CD4-positive, alpha-beta T cell (primary cell): ENCODE results near the gene SPINT2. TPM values are rescaled to one million over a fixed set of nuclear protein-coding genes. Genes with fewer than 3 reads are reported as not detected.

ENCODE experiments used
- ATAC-seq: fragments of 200-7000 bp; cut with Tn5 transposase; one replicate; pipeline ENCODE4 v1.10.0; 2022; ENCODE audit warnings: mild to moderate bottlenecking; ENCODE audit not compliant: poor library complexity
- CTCF ChIA-PET: fragments of 350-600 bp; sonication (Branson Sonifier 250); formaldehyde crosslinking; loops from one replicate; lab custom pipeline; 2021; ENCODE audit warnings: antibody characterized with exemption, inconsistent platforms; lab: Charles Lee
- POLR2A ChIA-PET: fragments of 350-600 bp; sonication (Branson Sonifier 250); formaldehyde crosslinking; loops from one replicate; lab custom pipeline; 2021; ENCODE audit warnings: antibody characterized with exemption, inconsistent platforms; lab: Charles Lee
- DNase-seq, 14 experiments: peaks; one replicate each; pipeline ENCODE4 v3.0.0-alpha.2; 2013 to 2020; ENCODE audit warnings: mixed read lengths in 2 of 14
- H3K27ac ChIP-seq, 2 donors: one replicate each; pipeline versions ENCODE4 v1.5.1 to v1.7.0; 2013; ENCODE audit warnings: low read length in 2 of 2, low read depth in 1 of 2, mild to moderate bottlenecking in 1 of 2
- H3K27me3 ChIP-seq, 2 experiments: 1 replicate in 1 of 2; 2 replicates in 1 of 2; pipeline versions ENCODE4 v1.6.1 to v1.7.0; 2013; ENCODE audit warnings: low read length in 2 of 2, control low read depth in 1 of 2, mild to moderate bottlenecking in 1 of 2, moderate library complexity in 1 of 2; ENCODE audit not compliant: insufficient read depth in 2 of 2, control insufficient read depth in 1 of 2
- H3K36me3 ChIP-seq: one replicate; pipeline ENCODE4 v1.6.1; 2013; ENCODE audit warnings: low read length, control low read depth; ENCODE audit not compliant: insufficient read depth
- H3K4me1 ChIP-seq: one replicate; pipeline ENCODE4 v1.6.1; 2013; ENCODE audit warnings: low read length, control low read depth; ENCODE audit not compliant: insufficient read depth
- H3K4me3 ChIP-seq: one replicate; pipeline ENCODE4 v1.5.1; 2013; ENCODE audit warnings: mild to moderate bottlenecking, low read length, moderate library complexity
- H3K9me3 ChIP-seq, 2 experiments: 1 replicate in 1 of 2; 2 replicates in 1 of 2; pipeline versions ENCODE4 v1.6.1 to v1.7.0; 2013; ENCODE audit warnings: low read length in 2 of 2, mild to moderate bottlenecking in 2 of 2, control low read depth in 1 of 2, moderate library complexity in 1 of 2; ENCODE audit not compliant: control insufficient read depth in 1 of 2, insufficient read depth in 1 of 2
- H3K27ac Mint-ChIP-seq: one replicate; pipeline ENCODE4 v1.8.0; 2020; ENCODE audit warnings: mixed read lengths
- H3K27me3 Mint-ChIP-seq: one replicate; pipeline ENCODE4 v1.8.0; 2021; ENCODE audit warnings: mixed read lengths
- H3K36me3 Mint-ChIP-seq: one replicate; pipeline ENCODE4 v1.8.0; 2021; ENCODE audit warnings: low read depth, mixed read lengths
- H3K4me1 Mint-ChIP-seq: one replicate; pipeline ENCODE4 v1.8.0; 2021; ENCODE audit warnings: low read depth, mixed read lengths
- H3K4me3 Mint-ChIP-seq: one replicate; pipeline ENCODE4 v1.8.0; 2020; ENCODE audit warnings: mild to moderate bottlenecking, mixed read lengths
- H3K9me3 Mint-ChIP-seq: one replicate; pipeline ENCODE4 v1.8.0; 2020; ENCODE audit warnings: mixed read lengths
- intact Hi-C, 2 experiments: fragments of 100-400 bp; cut with DNase I in 1 of 2; cut with micrococcal nuclease in 1 of 2; formaldehyde crosslinking; loops; one replicate each; pipeline versions ENCODE4 v1.15.1 to v1.9.0; 2023 to 2025; cut with DNase I, micrococcal nuclease
- total RNA-seq, 174 experiments: library from RNA in 2 of 174; stranded (reverse) in 2 of 174; gene quantifications; one replicate each; pipeline ENCODE4 v1.2.3 and lab custom pipeline; 2021 to 2026
- TF ChIP-seq, protein P1 (sequence below): fragments of 200-600 bp; IDR thresholded peaks from one replicate; pipeline ENCODE4 v1.8.0; 2022; ENCODE audit warnings: antibody characterized with exemption, mild to moderate bottlenecking

Gene SPINT2
- total RNA-seq, 2 experiments from 2014 or later = 25.4 to 26.5 TPM

DNA sequence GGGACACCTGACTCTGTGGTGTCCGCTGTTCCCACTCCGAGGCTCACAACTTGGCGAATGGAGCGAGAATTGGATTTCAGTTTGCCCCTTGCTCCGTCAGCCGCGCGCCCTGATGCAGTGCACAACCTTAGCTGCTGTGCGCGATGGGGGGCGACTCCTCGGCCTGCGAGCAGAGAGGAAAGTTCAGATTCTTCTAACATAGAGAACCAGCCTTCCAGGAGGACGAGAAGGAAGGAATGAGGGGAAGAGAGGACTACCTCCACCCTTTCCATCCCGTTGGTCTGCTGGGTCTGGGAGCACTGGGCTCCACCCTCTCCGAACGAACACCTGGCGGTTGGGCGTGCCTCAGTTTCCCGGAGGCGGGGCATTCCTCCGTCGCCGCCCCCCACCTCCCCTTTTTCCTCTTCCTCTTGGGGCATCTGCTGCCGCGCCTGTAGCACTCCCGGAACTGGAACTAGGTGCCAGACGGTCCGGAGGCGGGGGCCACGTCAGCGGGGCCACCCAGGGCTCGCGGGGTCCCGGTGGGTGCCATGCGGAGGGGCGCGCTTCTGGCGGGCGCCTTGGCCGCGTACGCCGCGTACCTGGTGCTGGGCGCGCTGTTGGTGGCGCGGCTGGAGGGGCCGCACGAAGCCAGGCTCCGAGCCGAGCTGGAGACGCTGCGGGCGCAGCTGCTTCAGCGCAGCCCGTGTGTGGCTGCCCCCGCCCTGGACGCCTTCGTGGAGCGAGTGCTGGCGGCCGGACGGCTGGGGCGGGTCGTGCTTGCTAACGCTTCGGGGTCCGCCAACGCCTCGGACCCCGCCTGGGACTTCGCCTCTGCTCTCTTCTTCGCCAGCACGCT, 55.3 kb downstream of the SPINT2 start, which contains the start of gene KCNK6:
Gene KCNK6 (plus strand): TSS at position 425 of the 838 bp plus-strand sequence. CDS start 106 bp downstream, at position 531.
- Mint-ChIP-seq H3K9me3 (no peaks in the 10 kb centered on the region), H3K36me3 (peaks cover 6% of the 10 kb centered on the region), H3K27me3 (no peaks in the 10 kb centered on the region), H3K27ac (peak within 1 kb of the TSS; percentile 70), H3K4me3 (peak within 1 kb of the TSS; percentile 89), H3K4me1 (peaks cover 65% of the 10 kb centered on the region)
- intact Hi-C loops = loop anchor here in 1 of 2 experiments (5.0 kb wide), 1 partner anchor 412 kb away; the partner anchor contains the start of genes SIPA1L3 and WDR87
- H3K9me3 ChIP-seq = no peaks in the 10 kb centered on the region
- ChIA-PET POLR2A (interaction anchor here (0.9 to 1.7 kb wide), 4 partner anchors 16 to 413 kb away, joined by 3 to 5 read pairs (median 4); partner anchors contain the start of genes CATSPERG, SIPA1L3 and WDR87), CTCF (interaction anchor here (0.9 to 1.0 kb wide), 2 partner anchors 53 to 76 kb away, joined by 3 read pairs; no protein-coding TSS in a partner anchor)
- DNase-seq (peak in 12 of 14 experiments; percentile 10 to 66 (median 32)), ATAC-seq (no peak)
- H3K4me1 ChIP-seq = peaks cover 60% of the 10 kb centered on the region
- TF ChIP-seq, protein P1, sequence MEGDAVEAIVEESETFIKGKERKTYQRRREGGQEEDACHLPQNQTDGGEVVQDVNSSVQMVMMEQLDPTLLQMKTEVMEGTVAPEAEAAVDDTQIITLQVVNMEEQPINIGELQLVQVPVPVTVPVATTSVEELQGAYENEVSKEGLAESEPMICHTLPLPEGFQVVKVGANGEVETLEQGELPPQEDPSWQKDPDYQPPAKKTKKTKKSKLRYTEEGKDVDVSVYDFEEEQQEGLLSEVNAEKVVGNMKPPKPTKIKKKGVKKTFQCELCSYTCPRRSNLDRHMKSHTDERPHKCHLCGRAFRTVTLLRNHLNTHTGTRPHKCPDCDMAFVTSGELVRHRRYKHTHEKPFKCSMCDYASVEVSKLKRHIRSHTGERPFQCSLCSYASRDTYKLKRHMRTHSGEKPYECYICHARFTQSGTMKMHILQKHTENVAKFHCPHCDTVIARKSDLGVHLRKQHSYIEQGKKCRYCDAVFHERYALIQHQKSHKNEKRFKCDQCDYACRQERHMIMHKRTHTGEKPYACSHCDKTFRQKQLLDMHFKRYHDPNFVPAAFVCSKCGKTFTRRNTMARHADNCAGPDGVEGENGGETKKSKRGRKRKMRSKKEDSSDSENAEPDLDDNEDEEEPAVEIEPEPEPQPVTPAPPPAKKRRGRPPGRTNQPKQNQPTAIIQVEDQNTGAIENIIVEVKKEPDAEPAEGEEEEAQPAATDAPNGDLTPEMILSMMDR = no peak
- peak within 1 kb of the TSS; percentile 69 for H3K4me3 ChIP-seq
- H3K27ac ChIP-seq = peak within 1 kb of the TSS in 1 of 2 donors; percentile 10
- peaks cover 7% of the 10 kb centered on the region for H3K36me3 ChIP-seq
- no peaks in the 10 kb centered on the region for H3K27me3 ChIP-seq

DNA sequence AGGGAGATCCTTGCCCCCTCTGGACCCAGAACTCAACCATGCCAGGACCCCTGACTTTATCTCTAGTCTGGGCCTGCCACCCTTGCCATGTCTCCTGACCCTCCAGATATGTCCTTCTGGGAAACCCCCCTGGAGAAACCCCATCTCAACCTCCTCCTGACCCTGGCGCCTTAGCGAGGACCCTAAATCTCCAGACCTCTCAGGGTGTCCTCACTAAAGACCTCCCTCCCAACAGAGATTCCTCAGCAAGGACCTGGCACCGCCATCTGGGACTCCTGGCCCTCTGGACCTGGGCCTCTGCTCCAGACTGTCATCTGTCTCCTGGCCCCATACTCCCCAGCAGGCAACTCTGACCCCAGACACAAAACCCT, 56.6 kb downstream of the SPINT2 start:
- Mint-ChIP-seq H3K4me3 (peak overlapping the region; percentile 89), H3K27ac (peak overlapping the region; percentile 53), H3K9me3 (no peaks in the 10 kb centered on the region), H3K4me1 (peaks cover 55% of the 10 kb centered on the region), H3K27me3 (no peaks in the 10 kb centered on the region), H3K36me3 (peaks cover 19% of the 10 kb centered on the region)
- ATAC-seq = no peak
- ChIA-PET POLR2A (interaction anchor here (0.9 to 1.7 kb wide), 2 partner anchors 16 to 55 kb away, joined by 3 to 5 read pairs; no protein-coding TSS in a partner anchor), CTCF (interaction anchor here (0.6 to 1.1 kb wide), 3 partner anchors 14 to 54 kb away, joined by 3 read pairs; partner anchors contain the start of gene CATSPERG)
- intact Hi-C loops = no loop called here
- peaks cover 51% of the 10 kb centered on the region for H3K4me1 ChIP-seq
- H3K4me3 ChIP-seq = no peak overlapping the region
- H3K36me3 ChIP-seq = peaks cover 13% of the 10 kb centered on the region
- DNase-seq = no peak
- no peaks in the 10 kb centered on the region for H3K9me3 ChIP-seq
- no peaks in the 10 kb centered on the region for H3K27me3 ChIP-seq
- no peak overlapping the region for H3K27ac ChIP-seq
- TF ChIP-seq, protein P1 = no peak

DNA sequence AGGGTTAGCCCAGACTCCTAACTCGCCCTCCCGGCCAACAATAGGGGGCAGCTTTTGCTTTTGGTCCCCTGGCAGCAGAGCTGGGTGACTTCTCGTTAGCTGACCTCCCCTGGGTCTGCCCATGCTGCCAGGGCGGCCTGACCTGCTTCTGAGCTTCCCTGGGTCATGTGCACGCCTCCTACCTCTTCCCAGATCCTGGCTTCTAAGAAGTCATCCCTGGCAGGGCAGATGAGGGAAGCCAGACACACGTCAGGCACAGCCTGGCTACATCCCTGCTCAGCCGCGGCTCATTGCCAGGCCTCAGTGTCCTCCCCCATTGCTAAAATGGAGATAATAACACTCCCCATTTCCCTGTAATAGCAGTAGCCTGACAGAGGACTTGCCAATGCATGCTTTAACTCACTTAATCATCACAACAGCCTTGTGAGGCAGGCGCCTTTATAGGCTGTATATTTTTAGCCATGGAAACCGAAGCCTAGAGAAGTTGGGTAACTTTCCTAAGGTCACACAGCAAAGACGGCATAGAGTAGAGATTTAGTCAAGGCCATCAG, 57.3 kb downstream of the SPINT2 start:
- TF ChIP-seq, protein P1 = no peak
- peaks cover 24% of the 10 kb centered on the region for H3K36me3 Mint-ChIP-seq
- Histone ChIP-seq H3K36me3 (peaks cover 19% of the 10 kb centered on the region), H3K4me3 (no peak overlapping the region), H3K27me3 (no peaks in the 10 kb centered on the region), H3K4me1 (peaks cover 43% of the 10 kb centered on the region), H3K27ac (no peak overlapping the region), H3K9me3 (no peaks in the 10 kb centered on the region)
- peak overlapping the region; percentile 89 for H3K4me3 Mint-ChIP-seq
- POLR2A ChIA-PET = no interaction called here
- DNase-seq = no peak
- intact Hi-C loops = no loop called here
- no peak for ATAC-seq
- H3K27ac Mint-ChIP-seq = no peak overlapping the region
- H3K27me3 Mint-ChIP-seq = no peaks in the 10 kb centered on the region
- H3K4me1 Mint-ChIP-seq = peaks cover 47% of the 10 kb centered on the region
- CTCF ChIA-PET = interaction anchor here (1.1 kb wide), 1 partner anchor 14 kb away, joined by 3 read pairs; the partner anchor contains the start of gene CATSPERG
- H3K9me3 Mint-ChIP-seq = no peaks in the 10 kb centered on the region
